CD4-positive, CD25-positive, alpha-beta regulatory T cell (primary cell): ENCODE measurements around the gene LCN12. TPM values are rescaled to one million over a fixed set of nuclear protein-coding genes. Genes with fewer than 3 reads are reported as not detected.

Experiments used
- ATAC-seq, 2 donors: fragments of 150-1000 bp; cut with Tn5 transposase; one replicate each; pipeline ENCODE4 v1.10.0; 2021; ENCODE audit warnings: low read depth in 2 of 2, moderate number of reproducible peaks in 2 of 2, moderate library complexity in 1 of 2
- DNase-seq, 3 donors: peaks; one replicate each; pipeline versions ENCODE4 v3.0.0 to v3.0.0-alpha.2; 2012 to 2022; ENCODE audit warnings: mixed read lengths in 1 of 3
- H3K27ac ChIP-seq: one replicate; pipeline ENCODE4 v1.7.0; 2013; ENCODE audit warnings: mild to moderate bottlenecking, low read length; ENCODE audit not compliant: insufficient read depth, poor library complexity, severe bottlenecking
- H3K27me3 ChIP-seq: one replicate; pipeline ENCODE4 v1.7.0; 2013; ENCODE audit warnings: low read length; ENCODE audit not compliant: control insufficient read depth, insufficient read depth
- H3K36me3 ChIP-seq: one replicate; pipeline ENCODE4 v1.7.0; 2013; ENCODE audit warnings: mild to moderate bottlenecking, low read length, moderate library complexity; ENCODE audit not compliant: control insufficient read depth, insufficient read depth
- H3K4me1 ChIP-seq: 2 replicates; pipeline ENCODE4 v1.7.0; 2013; ENCODE audit warnings: mild to moderate bottlenecking, low read length; ENCODE audit not compliant: insufficient read depth, control insufficient read depth, poor library complexity, severe bottlenecking
- H3K4me3 ChIP-seq: one replicate; pipeline ENCODE4 v1.7.0; 2013; ENCODE audit warnings: low read depth, mild to moderate bottlenecking, low read length, moderate library complexity
- H3K9me3 ChIP-seq, 2 experiments: 1 replicate in 1 of 2; 2 replicates in 1 of 2; pipeline ENCODE4 v1.7.0; 2013; ENCODE audit warnings: low read length in 2 of 2, mild to moderate bottlenecking in 1 of 2, moderate library complexity in 1 of 2; ENCODE audit not compliant: control insufficient read depth in 2 of 2
- H3K27ac Mint-ChIP-seq, 3 donors: one replicate each; pipeline ENCODE4 v1.8.0; 2020 to 2022; ENCODE audit warnings: mild to moderate bottlenecking in 3 of 3, mixed read lengths in 3 of 3, moderate library complexity in 2 of 3
- H3K27me3 Mint-ChIP-seq: one replicate; pipeline ENCODE4 v1.8.0; 2022; ENCODE audit warnings: mild to moderate bottlenecking, mixed read lengths
- H3K36me3 Mint-ChIP-seq: one replicate; pipeline ENCODE4 v1.8.0; 2020; ENCODE audit warnings: mixed read lengths
- H3K4me1 Mint-ChIP-seq, 4 donors: one replicate each; pipeline ENCODE4 v1.8.0; 2020 to 2022; ENCODE audit warnings: mixed read lengths in 4 of 4, mild to moderate bottlenecking in 1 of 4
- H3K4me3 Mint-ChIP-seq, 4 donors: one replicate each; pipeline ENCODE4 v1.8.0; 2020 to 2022; ENCODE audit warnings: mild to moderate bottlenecking in 4 of 4, mixed read lengths in 4 of 4, moderate library complexity in 3 of 4
- H3K9me3 Mint-ChIP-seq, 7 donors: one replicate each; pipeline ENCODE4 v1.8.0; 2020 to 2022; ENCODE audit warnings: mixed read lengths in 7 of 7, mild to moderate bottlenecking in 3 of 7, moderate library complexity in 2 of 7
- polyA plus RNA-seq, 4 donors: library from polyadenylated mRNA; unstranded; fragments of 300-500 nt; fragmentation: Illumina TruSeq; gene quantifications; one replicate each; pipeline ENCODE4 v1.2.3, GENCODE V29; 2021
- total RNA-seq: library from RNA; stranded (reverse); gene quantifications from one replicate; pipeline ENCODE4 v1.2.3, GENCODE V29; 2022

LCN12 gene
- total RNA-seq (1.4 TPM), polyA plus RNA-seq (not detected)

DNA sequence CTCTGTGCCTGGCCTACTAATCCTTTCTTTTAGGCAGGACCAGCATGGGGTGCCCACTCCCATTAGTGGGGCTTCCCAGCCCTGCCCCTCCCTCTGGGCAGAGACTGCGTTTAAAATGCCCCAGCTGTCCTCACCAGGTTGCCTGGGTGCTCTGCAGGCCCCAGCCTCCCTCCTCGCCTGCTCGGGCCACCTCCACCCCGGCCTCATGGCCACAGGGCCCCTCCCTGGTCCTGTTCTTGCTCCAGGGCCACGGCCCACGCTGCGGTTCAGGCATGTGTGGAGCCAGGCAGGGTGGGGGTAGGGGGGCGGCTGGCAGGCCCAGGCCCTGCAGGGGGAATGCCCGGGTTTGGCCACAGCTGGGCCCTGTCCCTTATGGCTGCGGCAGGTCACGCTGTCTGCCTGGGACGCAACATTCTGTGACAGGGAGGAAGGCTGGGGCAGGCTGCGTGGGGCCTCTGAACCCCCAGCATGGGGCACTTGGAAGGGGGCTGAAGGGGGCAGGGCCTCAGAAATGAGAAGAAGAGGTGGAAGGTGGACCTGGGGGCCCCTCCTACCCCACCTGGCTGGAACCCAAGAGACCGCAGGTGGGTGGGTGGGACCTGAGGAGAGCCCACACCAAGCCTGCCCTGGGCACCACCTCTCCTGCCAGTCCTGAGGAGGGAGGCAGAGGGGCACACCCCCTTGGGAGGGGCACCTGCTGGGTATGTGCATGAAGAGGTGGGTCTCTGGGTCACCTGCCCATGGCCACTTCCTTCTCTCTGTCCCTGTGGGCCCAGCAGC lies at the start of gene LCN12:
Gene LCN12 (plus strand): TSS at position 733 of the 780 bp plus-strand sequence. CDS start 55 bp downstream, outside the sequence.
- ATAC-seq: no peak
- H3K4me1 Mint-ChIP-seq: peaks cover 0 to 12% (median 0%) of the 10 kb centered on the region in 4 donors
- H3K9me3 Mint-ChIP-seq: peaks cover 0 to 2% (median 0%) of the 10 kb centered on the region in 7 donors
- peaks cover 4% of the 10 kb centered on the region for H3K27me3 Mint-ChIP-seq
- H3K36me3 ChIP-seq: no peaks in the 10 kb centered on the region
- H3K4me1 ChIP-seq: peaks cover 15% of the 10 kb centered on the region
- H3K36me3 Mint-ChIP-seq: no peaks in the 10 kb centered on the region
- peak within 1 kb of the TSS in 2 of 4 donors; percentile 44 to 48 for H3K4me3 Mint-ChIP-seq
- H3K27me3 ChIP-seq: no peaks in the 10 kb centered on the region
- H3K9me3 ChIP-seq: no peaks in the 10 kb centered on the region
- no peak for DNase-seq
- H3K27ac Mint-ChIP-seq: no peak within 1 kb of the TSS
- H3K27ac ChIP-seq: no peak within 1 kb of the TSS
- H3K4me3 ChIP-seq: no peak within 1 kb of the TSS

- Histone ChIP-seq H3K27ac (peak overlapping the region; percentile 94), H3K4me1 (peaks cover 46% of the 10 kb centered on the region), H3K27me3 (no peaks in the 10 kb centered on the region), H3K36me3 (peaks cover 31% of the 10 kb centered on the region), H3K4me3 (peak overlapping the region; percentile 26), H3K9me3 (no peaks in the 10 kb centered on the region)
- peak overlapping the region; percentile 80 to 87 (median 84) for H3K4me3 Mint-ChIP-seq
- DNase-seq (peak in 2 of 3 donors; percentile 43 to 53), ATAC-seq (no peak)
- no peaks in the 10 kb centered on the region for H3K9me3 Mint-ChIP-seq
- H3K27ac Mint-ChIP-seq: peak overlapping the region; percentile 92 to 100 (median 97)
- no peaks in the 10 kb centered on the region for H3K27me3 Mint-ChIP-seq
- peaks cover 8 to 70% (median 44%) of the 10 kb centered on the region in 4 donors for H3K4me1 Mint-ChIP-seq
- H3K36me3 Mint-ChIP-seq: peaks cover 12% of the 10 kb centered on the region
Measured at GRCh38 chr9:136903041-136903554, 49.0 kb upstream of the LCN12 start.

DNA sequence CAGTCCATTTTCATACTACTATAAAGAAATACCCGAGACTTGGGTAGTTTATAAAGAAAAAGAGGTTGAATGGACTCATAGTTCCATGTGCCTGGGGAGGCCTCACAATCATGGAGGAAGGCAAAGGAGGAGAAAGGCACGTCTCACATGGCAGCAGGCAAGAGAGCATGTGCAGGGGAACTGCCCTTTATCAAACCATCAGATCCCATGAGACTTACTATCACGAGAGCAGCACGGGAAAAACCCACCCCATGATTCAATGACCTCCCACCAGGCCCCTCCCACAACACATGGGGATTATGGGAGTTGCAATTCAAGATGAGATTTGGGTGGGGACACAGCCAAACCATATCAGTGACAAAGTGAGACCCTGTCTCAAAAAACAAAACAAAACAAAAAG lies 45.8 kb upstream of the LCN12 start:
- Mint-ChIP-seq H3K4me3 (no peak overlapping the region), H3K4me1 (peaks cover 8 to 47% (median 27%) of the 10 kb centered on the region in 4 donors), H3K9me3 (no peaks in the 10 kb centered on the region), H3K36me3 (peaks cover 7% of the 10 kb centered on the region), H3K27ac (peak overlapping the region in 1 of 3 donors; percentile 80), H3K27me3 (no peaks in the 10 kb centered on the region)
- Histone ChIP-seq H3K4me3 (no peak overlapping the region), H3K27ac (no peak overlapping the region), H3K9me3 (no peaks in the 10 kb centered on the region), H3K4me1 (peaks cover 28% of the 10 kb centered on the region), H3K36me3 (peaks cover 37% of the 10 kb centered on the region), H3K27me3 (no peaks in the 10 kb centered on the region)
- ATAC-seq (no peak), DNase-seq (no peak)

GRCh38 chr9:136907011-136907914 lies 44.8 kb upstream of the LCN12 start:
- no peak overlapping the region for H3K4me3 Mint-ChIP-seq
- no peak for ATAC-seq
- no peak for DNase-seq
- peak overlapping the region in 1 of 3 donors; percentile 59 for H3K27ac Mint-ChIP-seq
- H3K27me3 Mint-ChIP-seq: no peaks in the 10 kb centered on the region
- Histone ChIP-seq H3K36me3 (peaks cover 37% of the 10 kb centered on the region), H3K4me3 (no peak overlapping the region), H3K9me3 (no peaks in the 10 kb centered on the region), H3K4me1 (peaks cover 18% of the 10 kb centered on the region), H3K27ac (no peak overlapping the region), H3K27me3 (no peaks in the 10 kb centered on the region)
- peaks cover 4 to 37% (median 21%) of the 10 kb centered on the region in 4 donors for H3K4me1 Mint-ChIP-seq
- H3K36me3 Mint-ChIP-seq: peaks cover 4% of the 10 kb centered on the region
- H3K9me3 Mint-ChIP-seq: no peaks in the 10 kb centered on the region

DNA sequence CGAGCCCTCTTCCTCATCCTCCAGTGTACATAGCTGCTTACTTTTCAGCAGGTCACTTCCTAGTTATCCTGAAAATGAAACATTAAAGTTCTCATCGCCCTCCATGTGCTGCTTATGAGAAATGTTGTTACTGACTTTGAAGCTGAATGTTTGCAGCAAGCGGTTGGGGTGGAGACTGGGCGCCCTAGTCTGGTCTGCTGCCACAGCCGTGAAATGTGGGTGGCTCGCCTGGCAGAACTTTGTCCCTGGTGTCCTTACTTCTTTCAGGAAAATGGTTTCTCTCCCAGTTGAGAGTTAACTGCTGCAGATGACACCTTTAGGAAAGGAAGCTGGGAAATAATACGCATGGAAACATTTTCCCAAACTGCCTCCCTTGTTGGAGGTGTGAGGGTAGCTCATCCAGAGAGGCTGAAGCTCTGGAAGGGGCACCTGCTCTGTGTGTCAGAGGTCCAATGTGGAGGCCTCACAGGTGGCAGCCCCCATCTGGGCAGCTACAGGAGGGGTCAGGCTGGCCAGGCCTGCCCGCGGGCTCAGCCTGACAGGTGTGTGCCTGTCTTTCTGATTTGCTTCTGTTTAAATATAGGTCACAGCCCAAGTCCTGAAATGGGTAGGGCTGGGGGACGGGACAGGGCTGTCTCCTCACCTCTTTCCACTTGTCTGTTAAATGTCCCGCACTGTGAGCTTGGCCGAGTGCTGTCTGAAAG lies 41.7 kb upstream of the LCN12 start:
- no peak overlapping the region for H3K27ac ChIP-seq
- peaks cover 0 to 9% (median 4%) of the 10 kb centered on the region in 4 donors for H3K4me1 Mint-ChIP-seq
- no peak for ATAC-seq
- no peaks in the 10 kb centered on the region for H3K9me3 Mint-ChIP-seq
- H3K27me3 ChIP-seq: no peaks in the 10 kb centered on the region
- H3K9me3 ChIP-seq: no peaks in the 10 kb centered on the region
- no peaks in the 10 kb centered on the region for H3K27me3 Mint-ChIP-seq
- H3K27ac Mint-ChIP-seq: no peak overlapping the region
- no peak overlapping the region for H3K4me3 ChIP-seq
- H3K36me3 ChIP-seq: peaks cover 53% of the 10 kb centered on the region
- H3K36me3 Mint-ChIP-seq: peaks cover 6% of the 10 kb centered on the region
- no peak overlapping the region for H3K4me3 Mint-ChIP-seq
- no peak for DNase-seq
- no peaks in the 10 kb centered on the region for H3K4me1 ChIP-seq

GRCh38 chr9:136910901-136911245 lies 41.2 kb upstream of the LCN12 start:
- Mint-ChIP-seq H3K27me3 (no peaks in the 10 kb centered on the region), H3K4me1 (peaks cover 0 to 10% (median 1%) of the 10 kb centered on the region in 4 donors), H3K9me3 (no peaks in the 10 kb centered on the region), H3K27ac (no peak overlapping the region), H3K4me3 (no peak overlapping the region), H3K36me3 (peaks cover 9% of the 10 kb centered on the region)
- Histone ChIP-seq H3K9me3 (no peaks in the 10 kb centered on the region), H3K27ac (no peak overlapping the region), H3K27me3 (no peaks in the 10 kb centered on the region), H3K36me3 (peaks cover 59% of the 10 kb centered on the region), H3K4me3 (no peak overlapping the region), H3K4me1 (no peaks in the 10 kb centered on the region)
- DNase-seq (no peak), ATAC-seq (no peak)

DNA sequence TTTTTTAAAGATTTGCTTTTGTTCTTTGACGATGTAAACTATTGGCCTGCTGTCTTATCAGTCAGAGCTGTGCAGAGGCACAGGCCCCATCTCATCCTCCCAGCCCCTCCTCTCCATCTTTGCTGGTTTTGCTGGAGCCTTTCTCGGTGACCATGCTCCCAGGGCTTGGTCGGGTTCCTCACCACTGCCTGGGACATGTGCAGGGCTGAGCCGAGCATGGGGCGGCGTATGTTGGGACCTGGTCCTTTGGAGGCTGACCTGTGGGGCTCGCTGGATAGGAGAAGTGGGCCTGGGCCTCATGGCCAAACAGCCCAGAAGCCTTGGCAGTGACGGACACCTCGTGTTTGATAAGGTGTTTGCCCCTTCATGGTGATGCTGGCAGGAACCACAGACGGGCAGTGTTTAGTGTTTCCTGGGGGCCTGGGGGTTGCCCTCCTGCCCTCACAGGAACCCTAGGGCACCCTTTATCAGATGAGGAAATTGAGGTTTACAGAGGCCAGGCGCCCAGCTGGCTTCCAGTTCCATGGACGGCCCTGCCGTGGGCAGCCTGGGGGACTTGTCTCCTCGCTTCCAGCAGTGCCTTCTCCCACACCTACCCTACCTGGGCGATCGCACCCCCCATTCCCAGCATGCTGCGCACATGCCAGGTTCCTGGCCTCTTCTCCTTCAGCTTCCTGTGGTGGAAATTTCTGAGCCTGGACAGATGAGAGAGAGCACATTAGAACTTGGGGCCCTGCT lies 38.2 kb upstream of the LCN12 start:
- no peaks in the 10 kb centered on the region for H3K9me3 Mint-ChIP-seq
- peak overlapping the region in 1 of 3 donors; percentile 67 for H3K27ac Mint-ChIP-seq
- Histone ChIP-seq H3K9me3 (no peaks in the 10 kb centered on the region), H3K36me3 (peaks cover 67% of the 10 kb centered on the region), H3K4me1 (no peaks in the 10 kb centered on the region), H3K27me3 (no peaks in the 10 kb centered on the region), H3K4me3 (no peak overlapping the region), H3K27ac (no peak overlapping the region)
- ATAC-seq: no peak
- H3K36me3 Mint-ChIP-seq: peaks cover 20% of the 10 kb centered on the region
- H3K4me3 Mint-ChIP-seq: no peak overlapping the region
- DNase-seq: no peak
- peaks cover 0 to 9% (median 0%) of the 10 kb centered on the region in 4 donors for H3K4me1 Mint-ChIP-seq
- no peaks in the 10 kb centered on the region for H3K27me3 Mint-ChIP-seq
